ENCODE results near the gene NSUN5.
"Not testable (repeated sequence)": the region's sequence is repeated elsewhere in the genome, so short reads cannot be mapped to it uniquely, and the experiment has no call there.

Gene NSUN5

DNA sequence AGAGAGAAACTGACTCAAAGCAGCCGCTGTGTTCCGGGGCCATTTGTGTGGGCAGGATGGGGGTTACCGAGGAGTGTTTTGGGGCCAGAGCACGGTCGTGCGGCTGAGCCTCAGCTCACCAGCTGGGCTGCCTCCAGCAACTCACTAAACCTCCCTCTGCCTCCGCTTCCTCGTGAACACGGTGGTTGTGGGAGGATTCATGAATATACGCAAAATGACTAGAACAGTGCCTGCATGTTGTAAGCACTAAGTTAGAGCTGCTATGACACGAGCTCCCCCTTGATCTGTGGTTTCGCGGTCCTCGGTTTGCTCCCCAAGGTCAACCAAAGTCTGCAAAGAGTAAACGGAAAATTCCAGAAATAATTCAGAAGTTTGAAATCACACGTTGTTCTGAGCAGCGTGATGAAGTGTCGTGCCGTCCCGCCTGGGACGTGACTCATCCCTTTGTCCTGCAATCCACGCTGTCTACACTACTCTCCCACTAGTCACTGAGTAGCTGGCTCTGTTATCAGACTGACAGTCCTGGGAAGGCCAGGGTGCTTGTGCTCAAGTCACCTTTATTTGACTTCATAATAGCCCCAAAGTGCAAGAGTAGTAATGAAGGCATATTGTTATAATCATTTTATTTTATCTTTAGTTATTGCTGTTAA is 41.8 kb downstream of the NSUN5 start:
- DNase-seq, result not testable (repeated sequence)

DNA sequence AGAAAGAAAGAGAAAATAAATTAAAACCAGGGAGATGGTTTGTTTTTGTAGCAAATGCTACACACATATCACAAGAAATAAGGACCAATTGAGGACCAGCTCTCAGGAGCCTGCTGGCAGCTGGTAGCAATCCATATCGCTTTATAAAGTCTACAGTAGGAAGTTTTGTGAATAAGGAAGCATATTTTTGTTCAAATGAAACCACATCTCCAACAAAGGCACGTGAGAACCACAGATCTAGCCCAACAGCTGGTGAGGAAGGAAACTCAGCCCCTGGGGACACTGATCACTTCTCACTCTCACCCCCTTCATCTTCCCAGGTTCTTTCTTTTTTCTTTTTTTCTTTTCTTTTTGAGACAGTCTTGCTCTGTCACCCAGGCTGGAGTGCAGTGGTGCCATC is 46.2 kb downstream of the NSUN5 start:
- DNase-seq, result not testable (repeated sequence)
